GM18508 (cell line): ENCODE measurements around the gene CTDNEP1.

ENCODE experiments used
- ATAC-seq: cut with Tn5 transposase; IDR thresholded peaks from one replicate; pipeline ENCODE4 v1.9.1; 2021; ENCODE audit warnings: moderate number of reproducible peaks; ENCODE audit not compliant: insufficient read depth, unreplicated experiment

The CTDNEP1 gene

GRCh38 chr17:7281074-7281952, 29.8 kb upstream of the CTDNEP1 start, which contains the start of gene SLC2A4:
TSS of gene SLC2A4 (plus strand) at chr17:7281718. CDS start at chr17:7281935, 217 bp downstream.
- ATAC-seq: no peak

DNA sequence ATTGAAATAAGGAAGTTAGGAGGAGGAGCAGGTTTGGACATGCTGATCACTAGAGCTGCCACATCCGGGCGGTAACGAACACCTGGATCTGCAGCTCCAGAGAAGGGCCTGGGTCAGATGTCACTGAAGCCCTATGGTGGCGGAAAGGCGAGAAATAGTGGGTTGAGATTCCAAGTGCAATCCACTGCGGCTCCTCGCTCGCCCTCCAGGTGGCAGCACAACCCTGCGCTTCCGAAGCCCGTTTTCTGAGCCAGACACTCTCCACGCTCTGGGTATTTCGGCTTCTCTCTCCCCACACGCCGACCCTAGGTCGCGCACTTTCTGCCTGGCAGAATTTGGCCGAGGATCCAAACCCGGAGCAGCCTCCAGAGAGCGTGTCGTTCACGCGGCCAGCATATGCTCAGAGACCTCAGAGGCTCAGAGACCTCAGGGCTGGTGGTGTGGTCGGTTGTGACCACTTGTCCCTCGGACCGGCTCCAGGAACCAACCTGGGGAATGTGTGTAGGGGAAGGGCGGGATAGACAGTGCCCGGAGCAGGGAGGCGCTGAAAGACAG, 29.1 kb upstream of the CTDNEP1 start:
- ATAC-seq: no peak

DNA sequence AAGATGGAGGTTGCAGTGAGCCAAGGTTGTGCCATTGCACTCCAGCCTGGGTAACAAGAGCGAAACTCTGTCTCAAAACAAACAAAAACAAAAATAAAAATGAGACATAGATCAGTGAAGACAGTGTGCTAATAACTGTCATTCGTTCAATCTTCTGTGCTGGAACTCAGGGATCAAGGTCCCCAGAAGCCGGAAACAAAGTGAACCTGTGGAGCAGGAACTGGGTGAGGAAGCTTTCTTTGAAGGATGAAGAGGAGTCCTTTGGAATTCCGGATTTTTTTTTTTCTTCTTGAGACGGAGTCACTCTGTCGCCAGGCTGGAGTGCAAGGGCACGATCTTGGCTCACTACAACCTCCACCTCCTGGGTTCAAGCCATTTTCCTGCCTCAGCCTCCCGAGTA, 27.9 kb upstream of the CTDNEP1 start:
- no peak for ATAC-seq

DNA sequence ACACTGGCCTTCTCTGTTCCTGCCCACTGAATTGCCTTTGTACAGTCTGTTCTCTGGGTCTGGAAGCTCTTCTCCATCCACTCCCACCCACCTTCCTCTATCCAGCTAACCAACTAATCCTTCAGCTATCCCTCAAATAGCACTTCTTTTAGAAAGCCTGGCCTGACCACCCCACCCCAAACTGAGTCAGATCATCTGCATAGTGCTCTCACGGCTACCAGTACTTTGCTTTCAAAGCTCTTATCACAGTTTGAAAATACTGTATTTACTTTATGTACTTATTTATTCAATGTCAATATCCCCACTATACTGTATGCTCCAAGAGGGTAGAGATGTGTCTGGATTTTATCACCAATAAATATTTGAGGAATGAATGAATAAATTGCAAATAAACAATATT, 15.2 kb upstream of the CTDNEP1 start:
- no peak for ATAC-seq

DNA sequence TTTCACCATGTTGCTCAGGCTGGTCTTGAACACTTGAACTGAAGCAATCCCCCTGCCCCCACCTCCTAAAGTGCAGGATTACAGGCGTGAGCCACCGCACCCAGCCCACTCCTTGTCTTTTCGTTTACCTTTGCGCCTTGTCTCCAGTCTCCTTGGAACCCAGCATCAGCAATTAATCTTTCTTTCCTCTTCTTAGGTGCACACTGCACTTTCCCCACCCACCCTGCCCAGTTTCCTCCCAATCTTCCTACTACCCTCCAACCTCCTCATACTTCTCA, 12.2 kb upstream of the CTDNEP1 start:
- ATAC-seq: no peak

- no peak for ATAC-seq
Observed at GRCh38 chr17:7262935-7263800, 11.6 kb upstream of the CTDNEP1 start.

GRCh38 chr17:7262192-7262934, 10.8 kb upstream of the CTDNEP1 start, which contains the start of gene CLDN7:
TSS of gene CLDN7 (minus strand) at chr17:7262478. CDS start at chr17:7262043, 435 bp downstream.
- no peak for ATAC-seq

DNA sequence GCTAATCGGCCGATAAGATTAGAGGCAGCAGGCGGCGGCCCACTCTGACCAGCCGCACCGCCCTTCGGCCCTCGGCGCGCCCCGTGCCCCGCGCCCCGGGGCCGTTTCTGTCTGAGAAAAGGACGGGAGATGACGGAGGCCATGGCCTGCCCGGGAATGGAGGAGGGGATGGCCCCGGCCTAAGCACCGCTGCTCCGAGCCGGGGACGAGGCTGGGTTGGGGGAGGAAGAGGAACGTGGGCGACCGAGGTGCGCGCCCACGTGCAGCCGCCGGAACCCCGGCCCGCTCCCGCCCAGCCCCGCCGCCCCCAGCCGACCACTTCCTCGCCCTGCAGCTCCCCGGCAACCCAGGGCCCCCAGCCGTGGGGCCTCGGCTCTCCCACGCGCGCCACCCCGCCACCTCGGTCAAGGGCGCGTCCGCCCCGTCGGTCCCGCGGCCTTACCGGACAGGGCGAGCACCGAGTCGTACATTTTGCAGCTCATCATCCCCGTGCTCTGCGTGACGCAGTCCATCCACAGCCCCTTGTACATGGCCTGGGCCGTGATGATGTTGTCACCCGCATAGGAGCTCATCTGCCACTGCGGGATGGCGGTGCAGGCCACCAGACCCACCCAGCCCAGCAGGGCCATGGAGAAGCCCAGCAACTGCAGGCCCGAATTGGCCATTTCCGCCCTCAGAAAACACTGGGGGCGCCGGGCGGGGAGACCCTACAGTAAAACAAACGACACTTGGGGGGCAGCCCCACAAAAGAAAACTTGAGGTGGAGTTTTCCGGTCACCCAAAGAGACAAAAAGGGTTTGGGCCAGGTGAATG, 10.1 kb upstream of the CTDNEP1 start:
- no peak for ATAC-seq

DNA sequence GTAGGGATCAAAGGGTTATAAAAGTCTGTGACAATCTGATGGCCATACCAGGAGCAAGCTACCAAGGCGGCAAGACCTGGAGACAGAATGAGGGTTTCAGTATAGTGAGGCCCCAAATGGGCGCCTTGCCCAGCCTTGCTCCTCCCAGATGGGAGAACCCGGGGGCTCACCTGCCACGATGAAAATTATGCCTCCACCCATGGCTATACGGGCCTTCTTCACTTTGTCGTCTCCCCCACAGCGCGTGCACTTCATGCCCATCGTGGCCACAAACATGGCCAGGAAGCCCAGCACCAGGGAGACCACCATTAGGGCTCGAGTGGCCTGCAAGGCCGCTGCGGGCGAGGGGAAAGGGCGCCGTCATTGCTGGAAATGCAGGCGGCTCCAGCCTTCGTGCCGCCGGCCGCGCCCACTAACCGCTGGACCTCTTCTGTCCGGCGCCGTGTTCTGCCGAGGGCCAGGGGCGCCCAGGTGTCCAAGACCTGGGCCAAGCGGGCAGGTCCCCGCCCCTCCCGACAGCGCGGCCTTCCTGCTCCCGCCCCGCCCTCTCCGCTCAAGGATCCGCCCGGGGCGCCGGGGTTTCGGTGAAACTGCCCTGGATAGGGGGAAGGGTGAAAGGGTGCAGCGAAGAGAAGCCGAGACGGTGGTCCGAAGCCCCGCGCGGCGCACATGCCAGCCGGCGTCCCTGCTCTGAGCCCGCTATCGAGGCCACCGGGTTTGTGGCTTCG, 9.3 kb upstream of the CTDNEP1 start:
- no peak for ATAC-seq

DNA sequence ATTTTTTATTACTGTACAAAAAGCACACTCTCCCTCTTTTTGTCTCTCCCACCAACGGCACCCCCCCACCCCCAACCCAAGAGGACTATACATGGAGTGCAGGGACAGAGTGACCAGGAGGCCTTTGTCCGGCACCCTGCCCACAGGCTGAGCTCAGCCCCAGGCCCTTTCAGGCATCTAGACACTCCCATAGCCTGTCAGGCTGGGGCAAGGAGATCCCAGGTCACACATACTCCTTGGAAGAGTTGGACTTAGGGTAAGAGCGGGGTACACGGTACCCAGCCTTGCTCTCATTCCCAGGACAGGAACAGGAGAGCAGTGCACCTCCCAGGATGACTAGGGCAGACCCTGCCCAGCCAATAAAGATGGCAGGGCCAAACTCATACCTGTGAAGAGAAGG, 8.6 kb upstream of the CTDNEP1 start:
- no peak for ATAC-seq

- ATAC-seq: no peak
Observed at GRCh38 chr17:7259555-7259889, 8.0 kb upstream of the CTDNEP1 start.

- ATAC-seq: no peak
Observed at GRCh38 chr17:7258731-7259554, 7.4 kb upstream of the CTDNEP1 start.

DNA sequence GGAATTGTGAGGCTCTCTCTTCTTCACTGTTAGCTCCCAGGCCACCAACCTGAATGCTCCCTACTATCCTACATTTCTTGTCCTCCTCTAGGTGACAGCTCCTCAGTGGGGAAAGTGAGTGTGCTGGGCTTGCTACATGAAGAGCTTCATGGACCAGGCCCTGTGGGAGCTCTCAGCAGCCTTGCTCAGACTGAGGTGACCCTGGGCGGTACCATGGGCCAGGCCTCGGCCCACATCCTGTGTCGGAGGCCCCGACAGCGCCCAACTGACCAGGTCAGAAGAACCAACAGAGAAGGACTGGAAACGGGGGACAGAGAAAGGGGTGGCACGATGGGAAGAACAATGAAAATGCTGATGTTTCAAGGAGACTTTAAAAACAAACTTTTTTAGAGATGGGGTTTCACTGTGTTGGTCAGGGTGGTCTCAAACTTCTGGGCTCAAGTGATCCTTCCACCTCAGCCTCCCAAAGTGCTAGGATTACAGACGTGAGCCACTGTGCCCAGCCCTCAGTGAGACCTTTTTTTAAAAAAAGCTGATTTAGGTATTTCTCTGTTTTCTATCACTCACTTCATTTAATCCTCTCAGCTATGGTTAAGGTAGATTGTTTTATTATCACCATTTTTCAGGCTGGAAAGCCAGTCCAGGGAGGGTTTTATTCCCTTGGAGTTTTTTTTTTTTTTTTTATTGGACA, 5.4 kb upstream of the CTDNEP1 start:
- ATAC-seq: no peak

DNA sequence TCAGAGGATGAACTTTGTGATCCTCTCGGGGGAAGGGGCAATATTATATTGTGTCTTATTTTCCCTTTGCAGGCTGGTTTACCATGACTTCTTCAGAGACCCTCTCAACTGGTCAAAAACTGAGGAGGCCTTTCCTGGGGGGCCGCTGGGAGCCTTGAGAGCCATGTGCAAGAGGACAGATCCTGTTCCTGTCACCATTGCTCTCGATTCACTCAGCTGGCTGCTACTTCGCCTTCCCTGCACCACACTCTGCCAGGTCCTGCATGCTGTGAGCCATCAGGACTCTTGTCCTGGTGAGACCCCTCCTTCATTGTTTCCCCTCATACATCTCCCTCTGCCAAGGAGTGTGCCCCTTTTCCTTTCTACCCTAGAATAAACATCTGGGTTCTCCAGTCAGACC, 3.0 kb upstream of the CTDNEP1 start:
- no peak for ATAC-seq

GRCh38 chr17:7253082-7253481, 1.5 kb upstream of the CTDNEP1 start:
- ATAC-seq: no peak

GRCh38 chr17:7252176-7253043, 876 bp upstream of the CTDNEP1 start, which contains the start of gene ELP5:
TSS of gene ELP5 (plus strand) at chr17:7252215. CDS start at chr17:7252551, 336 bp downstream.
- peak; percentile 30 for ATAC-seq
